Measurements from ENCODE around the gene HBG2.
A peak's percentile ranks its signal among the peaks of the same experiment; 100 is the strongest.

HBG2 gene

DNA sequence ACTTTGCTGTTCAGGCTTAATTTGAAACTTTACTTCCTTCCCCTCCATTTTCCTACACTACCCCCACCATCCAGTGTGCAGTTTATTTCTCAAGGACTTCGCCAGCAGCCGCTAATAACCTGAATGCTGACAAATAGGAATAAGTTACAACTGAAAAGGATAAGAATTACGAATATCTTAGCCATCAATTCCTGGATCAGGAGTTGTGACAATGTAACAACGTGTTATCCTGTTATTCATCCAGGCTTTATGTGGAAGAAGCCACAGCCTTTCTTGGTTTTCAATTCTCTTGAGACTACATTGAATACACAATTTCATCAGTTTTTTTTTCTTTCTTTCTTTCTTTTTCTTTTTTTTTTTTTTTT, 10.8 kb downstream of the HBG2 start:
- Histone ChIP-seq H3K4me1 (ENCODE audit: low read length) (peaks cover 24% of the 10 kb centered on the region), H3K79me2 (ENCODE audit: low read length) (no peaks in the 10 kb centered on the region), H3K9ac (ENCODE audit: low read length) (no peak overlapping the region), H3K4me3 (ENCODE audit: low read length) (no peak overlapping the region), H3K9me2 (replicated peaks; ENCODE audit: insufficient read depth, low read length) (no peaks in the 10 kb centered on the region), H2AFZ (ENCODE audit: low read length) (no peak overlapping the region), H3K27ac (ENCODE audit: low read length) (no peak overlapping the region), H3K27me3 (replicated peaks; ENCODE audit: insufficient read depth, low read length) (no peaks in the 10 kb centered on the region), H4K20me1 (ENCODE audit: insufficient read depth, low read length) (no peaks in the 10 kb centered on the region), H3K9me3 (replicated peaks; ENCODE audit: insufficient read depth, low read length) (no peaks in the 10 kb centered on the region), H3F3A (ENCODE audit: insufficient read depth, low read length) (no peaks in the 10 kb centered on the region), H3K4me2 (ENCODE audit: low read depth, low read length) (no peak overlapping the region), H3K36me3 (replicated peaks; ENCODE audit: insufficient read depth, low read length) (no peaks in the 10 kb centered on the region)
- TF ChIP-seq, protein P1, sequence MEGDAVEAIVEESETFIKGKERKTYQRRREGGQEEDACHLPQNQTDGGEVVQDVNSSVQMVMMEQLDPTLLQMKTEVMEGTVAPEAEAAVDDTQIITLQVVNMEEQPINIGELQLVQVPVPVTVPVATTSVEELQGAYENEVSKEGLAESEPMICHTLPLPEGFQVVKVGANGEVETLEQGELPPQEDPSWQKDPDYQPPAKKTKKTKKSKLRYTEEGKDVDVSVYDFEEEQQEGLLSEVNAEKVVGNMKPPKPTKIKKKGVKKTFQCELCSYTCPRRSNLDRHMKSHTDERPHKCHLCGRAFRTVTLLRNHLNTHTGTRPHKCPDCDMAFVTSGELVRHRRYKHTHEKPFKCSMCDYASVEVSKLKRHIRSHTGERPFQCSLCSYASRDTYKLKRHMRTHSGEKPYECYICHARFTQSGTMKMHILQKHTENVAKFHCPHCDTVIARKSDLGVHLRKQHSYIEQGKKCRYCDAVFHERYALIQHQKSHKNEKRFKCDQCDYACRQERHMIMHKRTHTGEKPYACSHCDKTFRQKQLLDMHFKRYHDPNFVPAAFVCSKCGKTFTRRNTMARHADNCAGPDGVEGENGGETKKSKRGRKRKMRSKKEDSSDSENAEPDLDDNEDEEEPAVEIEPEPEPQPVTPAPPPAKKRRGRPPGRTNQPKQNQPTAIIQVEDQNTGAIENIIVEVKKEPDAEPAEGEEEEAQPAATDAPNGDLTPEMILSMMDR (IDR thresholded peaks at IDR 0.05; ENCODE audit: low read length): no peak
- TF ChIP-seq EZH2phosphoT487 (IDR thresholded peaks at IDR 0.05; ENCODE audit: low read length): no peak
- no peak for TF ChIP-seq EZH2 (optimal IDR thresholded peaks at IDR 0.05; ENCODE audit: low read depth, low read length)
- no peak for DNase-seq

DNA sequence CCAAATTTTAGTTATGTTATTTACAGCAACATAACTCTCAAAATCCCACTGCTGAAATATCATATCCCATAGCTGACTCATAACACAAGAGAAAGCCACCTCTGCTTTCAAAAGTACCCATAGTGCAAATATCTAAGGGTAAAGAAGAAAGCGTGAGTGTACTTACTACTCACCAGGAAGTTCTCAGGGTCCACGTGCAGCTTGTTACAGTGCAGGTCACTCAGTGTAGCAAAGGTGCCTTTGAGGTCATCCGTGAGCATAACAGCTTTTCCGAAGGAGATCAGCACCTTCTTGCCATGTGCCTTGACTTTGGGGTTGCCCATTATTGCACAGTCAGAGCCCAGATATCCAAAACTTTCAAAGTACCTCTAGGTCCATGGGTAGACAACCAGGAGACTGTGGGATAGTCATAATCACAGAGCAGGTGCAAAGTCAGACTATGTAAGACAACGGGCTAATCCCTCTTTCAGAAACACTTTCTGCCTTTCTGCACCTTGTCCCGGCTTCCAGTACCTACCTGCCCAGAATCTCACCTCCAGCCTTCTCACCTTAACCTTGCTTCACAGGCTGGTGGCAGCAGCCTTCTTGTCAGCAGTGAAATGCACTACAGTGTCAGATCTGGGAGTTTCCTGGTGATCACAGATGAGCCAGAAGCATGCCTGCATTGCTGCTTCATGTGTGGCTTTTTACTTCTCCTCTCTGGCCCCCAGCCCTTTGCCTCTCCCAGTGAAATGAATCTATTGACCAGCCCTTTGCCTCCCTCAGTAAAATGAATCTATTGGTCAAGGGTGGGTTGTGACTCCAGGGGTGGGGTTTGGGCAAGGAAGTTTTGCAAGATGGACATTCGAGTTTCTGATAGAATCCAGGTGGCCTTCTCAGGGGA, 11.4 kb downstream of the HBG2 start:
- H3K27ac ChIP-seq (ENCODE audit: low read length): no peak overlapping the region
- H3K4me1 ChIP-seq (ENCODE audit: low read length): peaks cover 24% of the 10 kb centered on the region
- no peak overlapping the region for H3K9ac ChIP-seq (ENCODE audit: low read length)
- H3F3A ChIP-seq (ENCODE audit: insufficient read depth, low read length): no peaks in the 10 kb centered on the region
- H3K79me2 ChIP-seq (ENCODE audit: low read length): no peaks in the 10 kb centered on the region
- no peak overlapping the region for H3K4me3 ChIP-seq (ENCODE audit: low read length)
- TF ChIP-seq EZH2phosphoT487 (IDR thresholded peaks at IDR 0.05; ENCODE audit: low read length): no peak
- TF ChIP-seq, protein P1 (IDR thresholded peaks at IDR 0.05; ENCODE audit: low read length): no peak
- no peak for TF ChIP-seq EZH2 (optimal IDR thresholded peaks at IDR 0.05; ENCODE audit: low read depth, low read length)
- DNase-seq: peak; percentile 41
- H3K9me3 ChIP-seq (replicated peaks; ENCODE audit: insufficient read depth, low read length): no peaks in the 10 kb centered on the region
- H3K4me2 ChIP-seq (ENCODE audit: low read depth, low read length): no peak overlapping the region
- H3K27me3 ChIP-seq (replicated peaks; ENCODE audit: insufficient read depth, low read length): no peaks in the 10 kb centered on the region
- H3K36me3 ChIP-seq (replicated peaks; ENCODE audit: insufficient read depth, low read length): no peaks in the 10 kb centered on the region
- H3K9me2 ChIP-seq (replicated peaks; ENCODE audit: insufficient read depth, low read length): no peaks in the 10 kb centered on the region
- no peak overlapping the region for H2AFZ ChIP-seq (ENCODE audit: low read length)
- no peaks in the 10 kb centered on the region for H4K20me1 ChIP-seq (ENCODE audit: insufficient read depth, low read length)

DNA sequence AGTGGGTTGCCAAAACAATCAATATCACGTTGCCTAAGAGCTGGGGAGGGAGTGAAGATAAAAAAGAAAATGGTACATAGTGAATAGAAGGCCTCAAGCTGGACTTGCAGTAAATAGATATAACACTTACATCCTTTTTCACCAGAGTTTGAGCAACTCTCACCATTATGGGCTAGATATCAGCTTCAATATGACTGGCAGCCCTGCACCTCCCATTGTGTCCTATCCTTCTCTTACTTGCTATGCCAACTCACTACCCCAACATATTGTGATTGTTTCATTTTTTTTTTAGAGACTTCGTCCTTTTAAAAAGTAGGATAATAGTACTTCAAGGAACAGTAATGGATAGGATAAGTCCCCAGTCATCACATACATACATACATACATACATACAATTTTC, 12.4 kb downstream of the HBG2 start:
- Histone ChIP-seq H3K9me3 (replicated peaks; ENCODE audit: insufficient read depth, low read length) (no peaks in the 10 kb centered on the region), H3K27ac (ENCODE audit: low read length) (no peak overlapping the region), H3F3A (ENCODE audit: insufficient read depth, low read length) (no peaks in the 10 kb centered on the region), H3K4me1 (ENCODE audit: low read length) (peaks cover 24% of the 10 kb centered on the region), H3K79me2 (ENCODE audit: low read length) (no peaks in the 10 kb centered on the region), H3K27me3 (replicated peaks; ENCODE audit: insufficient read depth, low read length) (no peaks in the 10 kb centered on the region), H3K4me2 (ENCODE audit: low read depth, low read length) (peak overlapping the region; percentile 50; the same call in 1 of the 2 replicates), H3K4me3 (ENCODE audit: low read length) (no peak overlapping the region), H3K9ac (ENCODE audit: low read length) (no peak overlapping the region), H3K36me3 (replicated peaks; ENCODE audit: insufficient read depth, low read length) (no peaks in the 10 kb centered on the region), H4K20me1 (ENCODE audit: insufficient read depth, low read length) (no peaks in the 10 kb centered on the region), H2AFZ (ENCODE audit: low read length) (peak overlapping the region; percentile 46; the same call in 1 of the 2 replicates), H3K9me2 (replicated peaks; ENCODE audit: insufficient read depth, low read length) (no peaks in the 10 kb centered on the region)
- TF ChIP-seq, protein P1 (IDR thresholded peaks at IDR 0.05; ENCODE audit: low read length): no peak
- TF ChIP-seq EZH2 (optimal IDR thresholded peaks at IDR 0.05; ENCODE audit: low read depth, low read length): no peak
- TF ChIP-seq EZH2phosphoT487 (IDR thresholded peaks at IDR 0.05; ENCODE audit: low read length): no peak
- DNase-seq: no peak
